ENCODE results near the gene ITGA3.

The ITGA3 gene

GRCh38 chr17:50075446-50076032 is 19.6 kb downstream of the ITGA3 start:
- DNase-seq = no peak

GRCh38 chr17:50076221-50076590 is 20.3 kb downstream of the ITGA3 start:
- no peak for DNase-seq

- DNase-seq = peak; percentile 80
Measured at GRCh38 chr17:50076591-50077235, 20.8 kb downstream of the ITGA3 start.

GRCh38 chr17:50078430-50078829 is 22.5 kb downstream of the ITGA3 start:
- DNase-seq = no peak

GRCh38 chr17:50079334-50080095 is 23.6 kb downstream of the ITGA3 start:
- no peak for DNase-seq

- DNase-seq = no peak
Measured at GRCh38 chr17:50080096-50080480, 24.2 kb downstream of the ITGA3 start.

- no peak for DNase-seq
Measured at GRCh38 chr17:50080827-50081226, 24.9 kb downstream of the ITGA3 start.

GRCh38 chr17:50081757-50082156 is 25.8 kb downstream of the ITGA3 start:
- no peak for DNase-seq

GRCh38 chr17:50087246-50087911 is 31.5 kb downstream of the ITGA3 start:
- peak; percentile 84 for DNase-seq

- no peak for DNase-seq
Measured at GRCh38 chr17:50087912-50088405, 32.0 kb downstream of the ITGA3 start.

- DNase-seq = no peak
Measured at GRCh38 chr17:50088952-50089825, 33.3 kb downstream of the ITGA3 start.

- DNase-seq = no peak
Measured at GRCh38 chr17:50090071-50090470, 34.2 kb downstream of the ITGA3 start.

GRCh38 chr17:50090971-50091917 is 35.3 kb downstream of the ITGA3 start:
- DNase-seq = no peak

GRCh38 chr17:50091918-50092285 is 36.0 kb downstream of the ITGA3 start:
- no peak for DNase-seq

- DNase-seq = no peak
Measured at GRCh38 chr17:50093246-50093645, 37.3 kb downstream of the ITGA3 start.

- DNase-seq = no peak
Measured at GRCh38 chr17:50093807-50094206, 37.9 kb downstream of the ITGA3 start.

- peak; percentile 98 for DNase-seq
Measured at GRCh38 chr17:50094243-50094752, 38.4 kb downstream of the ITGA3 start.

- peak; percentile 98 for DNase-seq
Measured at GRCh38 chr17:50094753-50095619, 39.1 kb downstream of the ITGA3 start, which contains the start of gene PDK2. PDK2 (plus strand) TSS chr17:50095351; CDS start chr17:50095436, 85 bp downstream.

- peak; percentile 81 for DNase-seq
Measured at GRCh38 chr17:50095626-50096037, 39.7 kb downstream of the ITGA3 start.

- no peak for DNase-seq
Measured at GRCh38 chr17:50096092-50096491, 40.2 kb downstream of the ITGA3 start.
